NOMO-1 treated with DMSO at 0.1 percent for 48 hours (cell line): ENCODE measurements around the gene NAT14.
"Not testable (repeated sequence)": the region's sequence is repeated elsewhere in the genome, so short reads cannot be mapped to it uniquely, and the experiment has no call there.

Experiments
- DNase-seq: peaks from one replicate; lab custom pipeline; 2025; ENCODE audit not compliant: unreplicated experiment; lab: John Stamatoyannopoulos, UW

Gene NAT14

DNA sequence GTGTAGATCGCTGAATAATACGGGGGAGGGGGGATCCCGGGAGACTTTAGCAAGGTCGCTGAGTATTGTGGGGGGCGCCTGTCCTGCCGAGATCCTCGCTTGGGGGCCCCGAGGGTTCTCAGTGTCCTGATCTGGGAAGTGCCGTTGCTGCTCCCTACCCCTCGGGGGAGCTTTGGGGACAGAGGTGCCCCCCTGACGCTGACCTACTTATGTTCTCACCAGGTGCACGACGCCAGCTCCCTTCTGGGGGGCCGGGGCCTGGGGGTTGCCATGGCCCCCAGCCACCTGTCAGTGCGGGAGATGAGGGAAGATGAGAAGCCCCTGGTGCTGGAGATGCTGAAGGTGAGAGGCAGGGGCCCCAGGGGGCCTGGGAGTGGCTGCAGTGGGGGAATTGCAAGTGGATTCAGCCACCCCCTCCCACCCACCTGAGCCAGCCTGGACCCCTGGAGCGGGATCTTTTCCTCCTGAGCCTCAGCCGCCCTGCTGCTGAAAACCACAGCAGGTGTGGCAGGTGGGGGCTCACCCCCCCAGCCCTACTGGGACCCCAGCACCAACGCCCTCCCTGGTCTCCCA lies 537 bp downstream of the NAT14 start:
- DNase-seq = no peak

GRCh38 chr19:55486043-55486970 lies 1.3 kb downstream of the NAT14 start:
- no peak for DNase-seq

DNA sequence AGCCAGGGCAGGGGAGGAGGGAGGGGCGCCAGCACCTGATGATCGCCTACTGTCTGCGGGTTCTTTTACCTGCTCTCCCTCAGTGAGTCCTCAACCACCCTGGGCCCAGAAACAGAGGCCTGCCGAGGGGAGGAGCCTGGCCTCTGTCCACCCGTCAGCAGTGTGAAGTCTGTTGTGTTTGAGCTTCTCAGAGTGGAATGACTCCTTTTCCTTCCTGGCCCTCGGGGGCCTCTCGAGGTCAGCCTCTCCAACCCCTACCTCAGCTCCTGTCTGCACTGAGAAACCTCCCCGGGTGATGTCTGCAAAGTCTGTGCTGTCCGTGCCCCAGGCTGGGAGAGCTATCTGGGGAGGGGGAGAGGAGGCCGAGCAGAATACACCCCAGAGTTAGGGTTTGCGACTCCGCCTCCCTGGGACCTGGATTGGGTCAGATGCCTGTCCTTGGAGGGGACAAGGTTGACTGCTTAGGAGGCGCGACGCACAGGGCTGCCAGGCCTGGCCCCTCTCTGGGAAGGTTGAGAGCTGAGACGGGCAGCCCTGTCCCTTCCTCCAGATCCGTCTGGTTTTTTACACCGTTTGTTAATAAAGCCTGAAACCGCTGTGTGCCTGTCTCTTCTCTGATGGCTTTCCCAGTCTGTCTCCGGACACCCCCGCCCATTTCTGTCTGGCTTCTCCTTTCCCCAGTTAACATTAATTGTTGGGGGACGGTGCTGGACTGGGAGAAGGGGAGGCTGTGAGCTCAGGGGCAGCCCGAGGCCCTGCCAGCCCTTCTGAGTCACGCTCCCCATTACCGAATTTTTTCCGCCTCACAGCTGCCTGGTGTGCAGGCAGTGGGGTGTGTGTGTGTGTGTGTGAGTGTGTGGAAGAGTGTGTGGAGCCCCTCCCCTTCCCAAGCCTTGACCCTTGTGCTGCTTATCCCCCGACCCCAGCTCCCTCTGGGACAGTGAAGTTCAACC lies 2.3 kb downstream of the NAT14 start:
- DNase-seq = no peak

DNA sequence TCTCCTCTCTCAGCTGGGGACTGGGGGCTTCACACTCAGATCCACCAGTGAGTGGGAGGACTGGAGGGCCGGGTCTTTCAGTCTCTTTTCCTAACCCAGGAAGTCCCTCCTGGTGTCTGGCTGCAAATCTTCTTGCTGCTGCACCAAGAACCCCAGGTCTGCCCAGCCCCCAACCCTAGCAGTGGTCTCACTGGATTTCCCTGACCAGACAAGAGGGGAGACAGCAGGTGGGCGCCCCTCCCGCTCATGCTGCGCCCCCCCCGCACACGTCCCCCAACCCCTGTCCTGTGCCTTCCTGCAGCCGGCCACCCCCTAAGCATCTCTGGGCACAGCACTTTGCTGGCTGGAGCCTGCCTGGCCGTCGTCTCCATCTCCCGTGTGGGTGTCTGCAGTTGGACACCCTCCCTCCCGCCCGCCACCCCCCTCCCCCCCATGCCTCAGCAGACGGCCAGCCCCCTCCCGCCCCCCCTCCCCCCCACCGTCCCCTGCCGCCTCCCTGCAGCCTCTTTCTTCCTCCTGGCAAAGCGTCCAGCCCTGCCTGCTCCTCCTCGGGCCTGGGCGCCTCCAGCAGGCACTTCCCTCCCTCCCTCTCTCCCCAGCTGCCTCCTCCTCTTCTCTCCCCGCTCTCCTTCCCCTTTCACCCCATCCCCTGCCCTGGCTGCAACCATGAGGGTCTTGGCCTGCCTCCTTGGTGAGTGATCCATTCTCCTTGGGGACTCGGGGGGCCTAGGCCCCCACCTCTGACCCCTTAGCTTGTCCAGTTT lies 3.1 kb downstream of the NAT14 start, which contains the start of gene SSC5D:
SSC5D (plus strand) TSS at position 513 of the 764 bp plus-strand sequence; CDS start at position 667, 154 bp downstream.
- no peak for DNase-seq

- DNase-seq = no peak
Observed at GRCh38 chr19:55488986-55489710, 4.2 kb downstream of the NAT14 start.

- no peak for DNase-seq
Observed at GRCh38 chr19:55489711-55490477, 4.9 kb downstream of the NAT14 start.

- no peak for DNase-seq
Observed at GRCh38 chr19:55490478-55491432, 5.8 kb downstream of the NAT14 start.

GRCh38 chr19:55491546-55492360 lies 6.8 kb downstream of the NAT14 start:
- DNase-seq = no peak

GRCh38 chr19:55492362-55492944 lies 7.5 kb downstream of the NAT14 start:
- no peak for DNase-seq

DNA sequence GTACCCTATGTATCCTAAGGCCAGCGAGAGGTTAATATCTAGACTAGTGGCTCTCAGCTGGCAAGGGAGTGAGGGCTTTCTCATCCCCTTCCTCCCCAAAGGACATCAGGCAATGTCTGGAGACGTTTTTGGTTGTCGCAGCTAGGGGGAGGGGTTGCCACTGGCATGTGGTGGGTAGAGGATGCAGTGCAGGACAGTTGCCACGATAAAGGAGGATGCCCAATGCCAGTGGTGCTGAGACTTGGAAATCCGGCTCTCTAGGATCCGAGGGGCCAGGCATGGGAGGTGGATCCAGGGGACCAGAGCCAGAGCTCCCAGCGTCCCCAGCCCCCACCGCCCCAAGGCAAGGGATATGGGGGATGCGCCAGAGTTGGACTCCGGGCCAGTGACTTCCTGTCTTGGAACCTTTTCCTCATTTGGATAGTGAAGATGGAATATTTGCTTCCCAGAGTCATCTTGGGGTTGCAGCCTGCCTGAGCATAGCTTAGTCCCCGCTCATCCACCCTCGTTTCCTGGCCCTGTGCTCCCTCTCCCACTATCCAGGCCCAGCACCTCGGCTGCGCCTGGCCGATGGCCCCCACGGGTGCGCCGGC lies 8.2 kb downstream of the NAT14 start:
- no peak for DNase-seq

GRCh38 chr19:55493645-55494171 lies 8.7 kb downstream of the NAT14 start:
- no peak for DNase-seq

DNA sequence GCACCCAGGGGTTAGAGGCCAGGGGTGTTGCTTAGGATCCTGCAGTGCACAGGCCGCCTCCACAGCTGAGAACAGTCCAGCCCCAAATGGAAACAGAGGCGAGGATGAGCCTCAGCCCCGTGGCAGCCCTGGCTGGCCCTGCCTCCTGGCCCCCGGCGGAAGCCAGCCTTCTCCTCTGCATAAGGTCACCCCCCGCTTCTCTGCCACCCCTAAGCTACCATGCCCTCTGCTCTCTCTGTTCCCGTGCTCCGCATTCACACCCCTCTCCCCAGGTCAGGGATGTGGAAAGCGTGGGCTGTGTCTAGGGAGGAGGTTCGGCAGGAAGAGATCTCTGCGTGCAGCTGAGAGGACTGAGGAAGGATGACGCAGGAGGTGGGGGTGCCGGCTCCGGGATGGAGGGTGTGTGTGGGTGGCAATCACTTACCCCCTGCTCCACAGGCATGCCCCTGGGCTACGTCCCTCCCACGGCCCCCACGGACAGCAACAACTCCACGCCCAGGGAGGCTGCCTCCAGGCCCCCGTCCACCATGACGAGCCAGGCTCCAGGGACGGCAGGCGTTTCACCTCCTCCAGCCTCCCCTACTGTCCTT lies 9.3 kb downstream of the NAT14 start:
- no peak for DNase-seq

GRCh38 chr19:55495646-55496349 lies 10.8 kb downstream of the NAT14 start:
- DNase-seq = no peak

DNA sequence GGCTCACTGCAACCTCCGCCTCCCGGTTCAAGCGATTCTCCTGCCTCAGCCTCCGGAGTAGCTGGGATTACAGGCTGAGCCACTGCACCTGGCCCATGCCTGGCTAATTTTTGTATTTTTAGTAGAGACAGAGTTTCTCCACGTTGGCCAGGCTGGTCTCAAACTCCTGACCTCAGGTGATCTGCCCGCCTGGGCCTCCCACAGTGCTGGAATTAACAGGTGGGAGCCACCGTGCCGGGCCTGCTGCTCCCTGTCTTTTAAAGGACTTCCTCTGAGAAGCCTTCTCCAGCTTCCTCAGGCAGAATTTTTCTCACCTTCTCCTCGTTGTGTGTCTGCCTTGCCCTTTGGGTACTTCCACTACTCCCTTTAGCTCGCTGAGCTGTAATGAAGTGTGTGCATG lies 11.8 kb downstream of the NAT14 start:
- not testable (repeated sequence) for DNase-seq

DNA sequence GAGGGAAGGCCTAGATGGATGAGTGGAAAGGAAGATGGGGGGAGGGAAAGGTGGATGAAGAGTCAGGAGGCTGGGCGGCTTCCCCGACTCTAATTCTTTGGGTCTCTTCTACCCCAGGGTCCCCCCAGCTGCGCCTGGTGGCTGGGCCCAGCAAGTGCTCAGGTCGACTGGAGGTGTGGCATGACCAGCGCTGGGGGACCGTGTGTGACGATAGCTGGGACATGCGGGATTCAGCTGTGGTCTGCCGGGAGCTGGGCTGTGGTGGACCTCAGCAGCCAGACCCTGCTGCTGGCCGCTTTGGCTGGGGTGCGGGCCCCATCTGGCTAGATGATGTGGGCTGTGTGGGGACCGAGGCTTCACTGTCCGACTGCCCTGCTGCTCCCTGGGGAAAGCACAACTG lies 12.8 kb downstream of the NAT14 start:
- DNase-seq = no peak
